Loucy (cell line): Measurements from ENCODE around the gene NR2C2.

Experiments
- EZH2phosphoT487 ChIP-seq: fragments of 200-600 bp; IDR thresholded peaks from 2 replicates; pipeline ENCODE4 v1.6.1; 2018; ENCODE audit warnings: antibody characterized with exemption, mild to moderate bottlenecking, moderate library complexity, borderline replicate concordance
- TF ChIP-seq, protein P1 (sequence below): fragments of 200-600 bp; sonication (generic); conservative IDR thresholded peaks from 2 replicates; pipeline ENCODE4 v1.5.1; 2014; ENCODE audit warnings: mild to moderate bottlenecking, antibody characterized with exemption, low read length

DNA sequence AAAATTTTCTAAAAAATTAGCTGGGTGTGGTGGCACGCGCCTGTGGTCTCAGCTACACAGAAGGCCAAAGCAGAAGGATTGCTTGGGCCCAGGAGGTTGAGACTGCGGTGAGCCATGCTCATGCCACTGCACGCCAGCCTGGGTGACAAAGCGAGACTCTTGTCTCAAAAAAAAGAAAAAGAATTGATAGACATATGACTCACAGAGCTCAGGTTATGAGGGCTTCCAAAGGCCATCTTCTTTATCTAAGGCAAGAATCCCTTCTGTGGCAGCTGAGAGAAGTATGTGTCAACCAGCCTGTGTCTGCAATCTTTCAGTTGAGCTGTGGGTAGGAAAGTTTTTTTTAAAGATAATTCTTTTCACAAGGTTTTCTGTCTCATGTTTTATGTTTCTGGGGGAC is 63.8 kb downstream of the NR2C2 start:
- TF ChIP-seq, protein P1, sequence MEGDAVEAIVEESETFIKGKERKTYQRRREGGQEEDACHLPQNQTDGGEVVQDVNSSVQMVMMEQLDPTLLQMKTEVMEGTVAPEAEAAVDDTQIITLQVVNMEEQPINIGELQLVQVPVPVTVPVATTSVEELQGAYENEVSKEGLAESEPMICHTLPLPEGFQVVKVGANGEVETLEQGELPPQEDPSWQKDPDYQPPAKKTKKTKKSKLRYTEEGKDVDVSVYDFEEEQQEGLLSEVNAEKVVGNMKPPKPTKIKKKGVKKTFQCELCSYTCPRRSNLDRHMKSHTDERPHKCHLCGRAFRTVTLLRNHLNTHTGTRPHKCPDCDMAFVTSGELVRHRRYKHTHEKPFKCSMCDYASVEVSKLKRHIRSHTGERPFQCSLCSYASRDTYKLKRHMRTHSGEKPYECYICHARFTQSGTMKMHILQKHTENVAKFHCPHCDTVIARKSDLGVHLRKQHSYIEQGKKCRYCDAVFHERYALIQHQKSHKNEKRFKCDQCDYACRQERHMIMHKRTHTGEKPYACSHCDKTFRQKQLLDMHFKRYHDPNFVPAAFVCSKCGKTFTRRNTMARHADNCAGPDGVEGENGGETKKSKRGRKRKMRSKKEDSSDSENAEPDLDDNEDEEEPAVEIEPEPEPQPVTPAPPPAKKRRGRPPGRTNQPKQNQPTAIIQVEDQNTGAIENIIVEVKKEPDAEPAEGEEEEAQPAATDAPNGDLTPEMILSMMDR: no peak
- TF ChIP-seq EZH2phosphoT487: no peak
